ENCODE measurements around the gene OSM.

Gene OSM

DNA sequence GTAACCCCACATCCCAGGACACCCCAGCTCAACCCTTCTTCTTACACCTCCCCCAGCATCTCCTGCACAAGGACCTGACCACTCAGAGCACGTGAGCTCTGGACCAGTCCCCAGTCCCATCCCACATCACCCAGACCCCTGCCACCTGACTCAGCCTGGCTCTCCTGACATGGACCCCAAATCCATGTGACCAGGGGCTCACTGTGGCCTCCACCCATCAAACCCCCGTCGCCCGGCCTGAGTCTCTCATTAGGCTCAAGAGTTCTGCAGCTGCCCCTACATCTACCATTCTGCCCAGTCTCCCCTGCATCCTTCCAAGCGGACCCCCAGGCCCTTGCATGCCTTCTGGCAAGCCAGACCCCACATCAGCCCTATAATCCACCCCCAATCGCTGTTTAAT is 18.2 kb downstream of the OSM start:
- WGBS (ENCODE audit: extremely low coverage, insufficient coverage, low lambda C conversion rate) = no CpG with 5 or more reads among the region's 6 CpGs

DNA sequence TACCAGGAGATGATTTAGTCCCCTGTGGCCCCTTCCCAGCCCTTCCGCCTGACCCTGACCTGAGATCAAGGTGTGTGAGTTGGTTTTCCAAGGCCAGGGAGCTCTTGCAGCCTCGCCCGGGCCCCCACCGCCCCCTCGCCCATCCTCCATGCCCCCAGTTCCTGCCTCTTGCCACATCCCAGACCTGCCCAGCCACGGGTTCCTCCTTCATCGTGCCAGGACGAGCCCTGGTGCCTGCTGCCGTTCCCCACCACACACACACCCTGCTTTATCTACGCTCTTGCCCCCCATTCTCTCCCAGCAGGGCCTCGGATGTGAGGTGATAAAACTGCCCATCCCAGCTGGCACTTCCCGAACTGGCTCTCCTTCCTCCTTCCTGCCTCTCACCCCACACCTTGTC is 18.7 kb downstream of the OSM start:
- Histone ChIP-seq H4K5ac (ENCODE audit: low read length) (no peak overlapping the region), H3K4ac (ENCODE audit: low read depth, low read length) (no peak overlapping the region), H2BK15ac (replicated peaks; ENCODE audit: low read depth) (no peak overlapping the region), H3K4me2 (ENCODE audit: low read length) (no peak overlapping the region), H4K8ac (ENCODE audit: low read depth, low read length) (no peak overlapping the region), H3K9ac (ENCODE audit: low read length) (no peak overlapping the region), H3K27ac (ENCODE audit: low read depth, low read length) (no peak overlapping the region), H2BK120ac (ENCODE audit: low read depth, low read length) (no peak overlapping the region), H2BK5ac (ENCODE audit: low read length) (no peak overlapping the region), H3K79me1 (ENCODE audit: low read length) (no peaks in the 10 kb centered on the region), H3K4me1 (ENCODE audit: control insufficient read depth, low read depth, low read length) (no peaks in the 10 kb centered on the region), H3K27me3 (ENCODE audit: insufficient read depth, low read length, poor library complexity) (no peaks in the 10 kb centered on the region), H3K23ac (ENCODE audit: low read length) (no peak overlapping the region), H2AK5ac (ENCODE audit: low read length) (no peak overlapping the region), H3K18ac (ENCODE audit: low read length) (no peak overlapping the region), H3K56ac (ENCODE audit: low read length) (no peak overlapping the region), H3K79me2 (ENCODE audit: control insufficient read depth, insufficient read depth, low read length) (no peaks in the 10 kb centered on the region), H3K36me3 (ENCODE audit: control insufficient read depth, insufficient read depth, low read length) (no peaks in the 10 kb centered on the region), H3K4me3 (ENCODE audit: low read length) (no peak overlapping the region)
- no peak for DNase-seq
- WGBS (ENCODE audit: extremely low coverage, insufficient coverage, low lambda C conversion rate) = no CpG with 5 or more reads among the region's 12 CpGs

More for the DNA sequence above, 18.2 kb downstream of the OSM start:
- Histone ChIP-seq H2AK5ac (ENCODE audit: low read length) (no peak overlapping the region), H2BK15ac (replicated peaks; ENCODE audit: low read depth) (no peak overlapping the region), H3K27ac (ENCODE audit: low read depth, low read length) (no peak overlapping the region), H3K27me3 (ENCODE audit: insufficient read depth, low read length, poor library complexity) (no peaks in the 10 kb centered on the region), H2BK120ac (ENCODE audit: low read depth, low read length) (no peak overlapping the region), H3K4ac (ENCODE audit: low read depth, low read length) (no peak overlapping the region), H3K56ac (ENCODE audit: low read length) (no peak overlapping the region), H3K23ac (ENCODE audit: low read length) (no peak overlapping the region), H3K79me2 (ENCODE audit: control insufficient read depth, insufficient read depth, low read length) (no peaks in the 10 kb centered on the region), H4K8ac (ENCODE audit: low read depth, low read length) (no peak overlapping the region), H3K4me2 (ENCODE audit: low read length) (no peak overlapping the region), H2BK5ac (ENCODE audit: low read length) (no peak overlapping the region), H3K79me1 (ENCODE audit: low read length) (no peaks in the 10 kb centered on the region), H3K4me3 (ENCODE audit: low read length) (no peak overlapping the region), H4K5ac (ENCODE audit: low read length) (no peak overlapping the region), H3K4me1 (ENCODE audit: control insufficient read depth, low read depth, low read length) (no peaks in the 10 kb centered on the region), H3K18ac (ENCODE audit: low read length) (no peak overlapping the region), H3K9ac (ENCODE audit: low read length) (no peak overlapping the region), H3K36me3 (ENCODE audit: control insufficient read depth, insufficient read depth, low read length) (no peaks in the 10 kb centered on the region)
- DNase-seq = no peak

DNA sequence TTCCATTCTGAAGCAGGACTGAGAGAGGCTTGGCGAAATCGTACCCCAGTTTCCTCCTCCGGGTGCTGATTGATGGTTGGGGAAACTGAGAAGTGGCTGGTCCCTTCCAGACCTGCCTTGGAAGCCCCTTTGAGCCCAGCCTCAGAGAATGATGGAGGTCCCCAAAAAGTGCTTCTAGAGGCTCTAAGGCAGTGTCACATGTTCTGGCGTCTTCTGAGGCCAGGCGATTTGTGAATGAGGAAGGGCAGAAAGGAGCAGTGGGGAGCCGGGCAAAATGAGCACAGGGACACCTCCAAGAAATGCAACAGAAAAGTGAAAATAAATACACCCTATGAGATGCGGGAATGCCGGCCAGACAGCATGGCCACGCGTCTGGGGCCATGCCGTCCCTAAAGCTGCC is 19.1 kb downstream of the OSM start:
- Histone ChIP-seq H3K4me1 (ENCODE audit: control insufficient read depth, low read depth, low read length) (no peaks in the 10 kb centered on the region), H3K27ac (ENCODE audit: low read depth, low read length) (no peak overlapping the region)

DNA sequence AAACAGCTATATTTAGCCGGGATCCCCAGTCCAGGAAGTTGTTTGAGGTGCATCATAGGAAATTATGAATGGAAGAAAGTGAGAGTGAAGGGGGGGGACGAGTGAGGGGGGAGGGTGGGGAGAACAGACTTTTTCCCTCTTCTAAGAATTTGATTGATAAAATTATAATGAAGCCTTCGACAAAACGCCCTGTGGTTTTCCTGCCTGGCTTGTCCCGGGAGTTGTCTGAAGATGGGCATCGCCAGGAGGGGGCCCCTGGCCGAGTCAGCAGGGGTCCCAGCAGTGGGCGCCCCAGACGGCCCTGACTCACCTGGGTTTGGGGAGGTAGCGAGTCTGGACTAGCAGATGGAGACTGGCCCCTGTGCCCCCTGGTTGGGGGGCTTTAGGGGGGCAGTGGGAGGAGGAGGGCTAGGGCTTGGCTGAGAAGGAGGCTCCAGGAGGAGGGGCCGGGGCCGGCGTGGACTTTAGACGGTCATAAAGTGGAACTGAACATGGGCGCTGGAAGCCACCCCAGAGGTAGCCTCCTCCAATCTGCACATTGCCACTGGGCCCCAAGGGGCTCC is 19.8 kb downstream of the OSM start:
- Histone ChIP-seq H4K5ac (ENCODE audit: low read length) (no peak overlapping the region), H3K56ac (ENCODE audit: low read length) (peak overlapping the region; percentile 54), H3K4me3 (ENCODE audit: low read length) (no peak overlapping the region), H3K9ac (ENCODE audit: low read length) (no peak overlapping the region), H3K4me2 (ENCODE audit: low read length) (peak overlapping the region; percentile 42), H2BK120ac (ENCODE audit: low read depth, low read length) (no peak overlapping the region), H3K27ac (ENCODE audit: low read depth, low read length) (no peak overlapping the region), H4K8ac (ENCODE audit: low read depth, low read length) (no peak overlapping the region), H3K79me2 (ENCODE audit: control insufficient read depth, insufficient read depth, low read length) (no peaks in the 10 kb centered on the region), H3K18ac (ENCODE audit: low read length) (peak overlapping the region; percentile 7), H3K36me3 (ENCODE audit: control insufficient read depth, insufficient read depth, low read length) (no peaks in the 10 kb centered on the region), H2AK5ac (ENCODE audit: low read length) (no peak overlapping the region), H3K27me3 (ENCODE audit: insufficient read depth, low read length, poor library complexity) (no peaks in the 10 kb centered on the region), H2BK5ac (ENCODE audit: low read length) (no peak overlapping the region), H3K79me1 (ENCODE audit: low read length) (no peaks in the 10 kb centered on the region), H3K4ac (ENCODE audit: low read depth, low read length) (no peak overlapping the region), H2BK15ac (replicated peaks; ENCODE audit: low read depth) (no peak overlapping the region), H3K4me1 (ENCODE audit: control insufficient read depth, low read depth, low read length) (no peaks in the 10 kb centered on the region), H3K23ac (ENCODE audit: low read length) (no peak overlapping the region)
- WGBS (ENCODE audit: extremely low coverage, insufficient coverage, low lambda C conversion rate) = no CpG with 5 or more reads among the region's 15 CpGs
- no peak for DNase-seq

More for the DNA sequence above, 19.1 kb downstream of the OSM start:
- no peak overlapping the region for H3K23ac ChIP-seq (ENCODE audit: low read length)
- no peak for DNase-seq
- H3K36me3 ChIP-seq (ENCODE audit: control insufficient read depth, insufficient read depth, low read length) = no peaks in the 10 kb centered on the region
- no peak overlapping the region for H2AK5ac ChIP-seq (ENCODE audit: low read length)
- H4K5ac ChIP-seq (ENCODE audit: low read length) = no peak overlapping the region
- no peak overlapping the region for H4K8ac ChIP-seq (ENCODE audit: low read depth, low read length)
- H2BK15ac ChIP-seq (replicated peaks; ENCODE audit: low read depth) = no peak overlapping the region
- H3K9ac ChIP-seq (ENCODE audit: low read length) = no peak overlapping the region
- no CpG with 5 or more reads among the region's 11 CpGs for WGBS (ENCODE audit: extremely low coverage, insufficient coverage, low lambda C conversion rate)
- H3K79me2 ChIP-seq (ENCODE audit: control insufficient read depth, insufficient read depth, low read length) = no peaks in the 10 kb centered on the region
- no peak overlapping the region for H3K18ac ChIP-seq (ENCODE audit: low read length)
- H3K4me3 ChIP-seq (ENCODE audit: low read length) = no peak overlapping the region
- H3K4me2 ChIP-seq (ENCODE audit: low read length) = no peak overlapping the region
- no peak overlapping the region for H3K4ac ChIP-seq (ENCODE audit: low read depth, low read length)
- no peak overlapping the region for H2BK120ac ChIP-seq (ENCODE audit: low read depth, low read length)
- H3K27me3 ChIP-seq (ENCODE audit: insufficient read depth, low read length, poor library complexity) = no peaks in the 10 kb centered on the region
- H3K79me1 ChIP-seq (ENCODE audit: low read length) = no peaks in the 10 kb centered on the region
- no peak overlapping the region for H3K56ac ChIP-seq (ENCODE audit: low read length)
- H2BK5ac ChIP-seq (ENCODE audit: low read length) = no peak overlapping the region

DNA sequence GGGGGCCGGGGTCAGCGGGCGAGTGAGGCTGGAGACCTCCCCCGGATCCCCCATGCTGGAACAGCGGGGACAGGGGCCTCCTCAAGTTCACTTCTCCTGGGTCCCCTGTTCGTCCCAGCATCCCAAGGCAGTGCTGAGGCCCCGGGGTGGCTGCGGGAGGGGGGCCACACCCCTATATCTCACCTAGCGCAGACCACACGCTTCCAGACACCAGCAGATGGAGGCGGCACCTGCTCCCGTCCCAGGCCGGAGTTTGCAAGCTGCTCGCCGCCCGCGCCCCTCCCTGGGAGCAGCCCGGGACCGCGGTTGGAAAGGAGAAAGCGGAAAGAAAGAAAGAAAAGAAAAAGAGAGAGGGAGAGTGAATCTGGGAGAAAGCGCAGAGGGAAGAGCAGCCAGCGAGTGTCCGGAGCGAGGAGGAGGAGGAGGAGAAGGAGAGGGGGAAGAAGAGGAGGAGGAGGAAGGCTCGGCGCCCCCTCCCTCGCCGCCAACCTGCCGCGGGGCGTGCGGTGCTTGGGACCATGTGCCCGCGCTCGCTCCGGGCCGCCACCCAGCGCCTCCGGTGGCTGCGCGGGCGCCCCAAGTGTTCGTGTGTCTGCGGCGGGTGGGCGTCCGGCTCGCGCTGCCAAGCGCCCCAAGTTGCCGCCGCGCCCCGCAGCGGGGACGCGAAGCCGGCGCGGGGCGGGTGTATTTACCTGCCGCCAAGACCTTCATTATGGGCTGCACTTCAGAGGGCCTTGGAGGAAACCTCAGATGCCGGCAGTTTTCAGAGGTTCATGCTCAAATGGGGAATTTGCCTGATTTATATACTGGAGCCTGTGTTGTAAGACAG is 20.5 kb downstream of the OSM start, which contains the start of gene LIF:
Gene LIF (minus strand): TSS at position 775 of the 829 bp plus-strand sequence. CDS start 64 bp downstream, at position 711.
- no peaks in the 10 kb centered on the region for H3K79me1 ChIP-seq (ENCODE audit: low read length)
- H2BK15ac ChIP-seq (replicated peaks; ENCODE audit: low read depth) = no peak within 1 kb of the TSS
- WGBS (ENCODE audit: extremely low coverage, insufficient coverage, low lambda C conversion rate) = no CpG with 5 or more reads among the region's 64 CpGs
- no peak within 1 kb of the TSS for H2BK5ac ChIP-seq (ENCODE audit: low read length)
- no peaks in the 10 kb centered on the region for H3K4me1 ChIP-seq (ENCODE audit: control insufficient read depth, low read depth, low read length)
- H3K9ac ChIP-seq (ENCODE audit: low read length) = peak within 1 kb of the TSS; percentile 32
- H3K4me3 ChIP-seq (ENCODE audit: low read length) = peak within 1 kb of the TSS; percentile 7
- H3K4ac ChIP-seq (ENCODE audit: low read depth, low read length) = peak within 1 kb of the TSS; percentile 39
- DNase-seq = peak; percentile 49
- peak within 1 kb of the TSS; percentile 42 for H3K4me2 ChIP-seq (ENCODE audit: low read length)
- peak within 1 kb of the TSS; percentile 8 for H2BK120ac ChIP-seq (ENCODE audit: low read depth, low read length)
- no peaks in the 10 kb centered on the region for H3K79me2 ChIP-seq (ENCODE audit: control insufficient read depth, insufficient read depth, low read length)
- H3K23ac ChIP-seq (ENCODE audit: low read length) = no peak within 1 kb of the TSS
- H2AK5ac ChIP-seq (ENCODE audit: low read length) = no peak within 1 kb of the TSS
- no peak within 1 kb of the TSS for H4K8ac ChIP-seq (ENCODE audit: low read depth, low read length)
- H3K56ac ChIP-seq (ENCODE audit: low read length) = peak within 1 kb of the TSS; percentile 54
- no peak within 1 kb of the TSS for H4K5ac ChIP-seq (ENCODE audit: low read length)
- H3K36me3 ChIP-seq (ENCODE audit: control insufficient read depth, insufficient read depth, low read length) = no peaks in the 10 kb centered on the region
- H3K27me3 ChIP-seq (ENCODE audit: insufficient read depth, low read length, poor library complexity) = no peaks in the 10 kb centered on the region
- H3K27ac ChIP-seq (ENCODE audit: low read depth, low read length) = no peak within 1 kb of the TSS
- H3K18ac ChIP-seq (ENCODE audit: low read length) = peak within 1 kb of the TSS; percentile 22

All from mesendoderm (in vitro differentiated cells).